Nephron progenitor cell (in vitro differentiated cells): ENCODE results near the gene SLC39A9.
"Not testable (repeated sequence)": the region's sequence is repeated elsewhere in the genome, so short reads cannot be mapped to it uniquely, and the experiment has no call there.

Experiments used
- DNase-seq: peaks from one replicate; pipeline ENCODE4 v3.0.0; 2021
- H3K27ac Mint-ChIP-seq: 2 replicates; pipeline ENCODE4 v1.8.0; 2021; ENCODE audit warnings: mild to moderate bottlenecking, moderate library complexity, mixed read lengths
- H3K27me3 Mint-ChIP-seq: 2 replicates; pipeline ENCODE4 v1.8.0; 2021; ENCODE audit warnings: mild to moderate bottlenecking, low read depth, mixed read lengths; ENCODE audit not compliant: poor library complexity
- H3K36me3 Mint-ChIP-seq: 2 replicates; pipeline ENCODE4 v1.8.0; 2021; ENCODE audit warnings: low read depth, mixed read lengths
- H3K4me1 Mint-ChIP-seq: 2 replicates; pipeline ENCODE4 v1.8.0; 2021; ENCODE audit warnings: mixed read lengths
- H3K4me3 Mint-ChIP-seq: 2 replicates; pipeline ENCODE4 v1.8.0; 2021; ENCODE audit warnings: mild to moderate bottlenecking, moderate library complexity, mixed read lengths
- H3K9me3 Mint-ChIP-seq: 2 replicates; pipeline ENCODE4 v1.8.0; 2021; ENCODE audit warnings: mild to moderate bottlenecking, moderate library complexity, mixed read lengths
- TF ChIP-seq, protein P1 (sequence below): fragments of 200-600 bp; sonication (generic); IDR thresholded peaks from 2 replicates; pipeline ENCODE4 v1.5.0; 2021; ENCODE audit warnings: antibody characterized with exemption

SLC39A9 gene

DNA sequence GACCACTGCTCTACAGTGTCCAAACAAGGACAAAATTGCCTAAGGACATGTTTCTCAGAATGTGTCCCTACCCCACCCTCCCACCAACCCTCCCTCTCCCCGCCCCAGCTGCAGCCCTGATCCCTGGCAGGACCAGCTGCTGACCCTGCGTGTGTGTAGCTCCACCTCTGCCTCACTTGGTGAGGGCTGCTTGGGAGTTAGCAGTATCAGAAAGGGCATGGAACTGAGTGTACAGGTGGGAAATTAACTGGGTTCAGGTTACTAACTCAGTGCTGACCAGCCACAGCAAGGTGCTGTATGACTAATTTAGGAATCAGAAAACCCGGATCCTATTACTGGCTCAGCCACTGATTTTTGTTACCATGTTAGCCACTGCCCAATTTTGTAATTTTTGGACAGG is 74.8 kb downstream of the SLC39A9 start:
- Mint-ChIP-seq H3K9me3 (no peaks in the 10 kb centered on the region), H3K27ac (no peak overlapping the region), H3K36me3 (no peaks in the 10 kb centered on the region), H3K27me3 (peaks cover 34% of the 10 kb centered on the region), H3K4me1 (no peaks in the 10 kb centered on the region), H3K4me3 (no peak overlapping the region)
- TF ChIP-seq, protein P1, sequence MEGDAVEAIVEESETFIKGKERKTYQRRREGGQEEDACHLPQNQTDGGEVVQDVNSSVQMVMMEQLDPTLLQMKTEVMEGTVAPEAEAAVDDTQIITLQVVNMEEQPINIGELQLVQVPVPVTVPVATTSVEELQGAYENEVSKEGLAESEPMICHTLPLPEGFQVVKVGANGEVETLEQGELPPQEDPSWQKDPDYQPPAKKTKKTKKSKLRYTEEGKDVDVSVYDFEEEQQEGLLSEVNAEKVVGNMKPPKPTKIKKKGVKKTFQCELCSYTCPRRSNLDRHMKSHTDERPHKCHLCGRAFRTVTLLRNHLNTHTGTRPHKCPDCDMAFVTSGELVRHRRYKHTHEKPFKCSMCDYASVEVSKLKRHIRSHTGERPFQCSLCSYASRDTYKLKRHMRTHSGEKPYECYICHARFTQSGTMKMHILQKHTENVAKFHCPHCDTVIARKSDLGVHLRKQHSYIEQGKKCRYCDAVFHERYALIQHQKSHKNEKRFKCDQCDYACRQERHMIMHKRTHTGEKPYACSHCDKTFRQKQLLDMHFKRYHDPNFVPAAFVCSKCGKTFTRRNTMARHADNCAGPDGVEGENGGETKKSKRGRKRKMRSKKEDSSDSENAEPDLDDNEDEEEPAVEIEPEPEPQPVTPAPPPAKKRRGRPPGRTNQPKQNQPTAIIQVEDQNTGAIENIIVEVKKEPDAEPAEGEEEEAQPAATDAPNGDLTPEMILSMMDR, result no peak
- DNase-seq, result no peak

- H3K27ac Mint-ChIP-seq, result no peak overlapping the region
- H3K36me3 Mint-ChIP-seq, result no peaks in the 10 kb centered on the region
- no peak for DNase-seq
- H3K4me1 Mint-ChIP-seq, result no peaks in the 10 kb centered on the region
- TF ChIP-seq, protein P1, result no peak
- H3K9me3 Mint-ChIP-seq, result no peaks in the 10 kb centered on the region
- H3K27me3 Mint-ChIP-seq, result peaks cover 41% of the 10 kb centered on the region
- H3K4me3 Mint-ChIP-seq, result no peak overlapping the region
These were observed 75.5 kb downstream of the SLC39A9 start for GRCh38 chr14:69473946-69474345.

DNA sequence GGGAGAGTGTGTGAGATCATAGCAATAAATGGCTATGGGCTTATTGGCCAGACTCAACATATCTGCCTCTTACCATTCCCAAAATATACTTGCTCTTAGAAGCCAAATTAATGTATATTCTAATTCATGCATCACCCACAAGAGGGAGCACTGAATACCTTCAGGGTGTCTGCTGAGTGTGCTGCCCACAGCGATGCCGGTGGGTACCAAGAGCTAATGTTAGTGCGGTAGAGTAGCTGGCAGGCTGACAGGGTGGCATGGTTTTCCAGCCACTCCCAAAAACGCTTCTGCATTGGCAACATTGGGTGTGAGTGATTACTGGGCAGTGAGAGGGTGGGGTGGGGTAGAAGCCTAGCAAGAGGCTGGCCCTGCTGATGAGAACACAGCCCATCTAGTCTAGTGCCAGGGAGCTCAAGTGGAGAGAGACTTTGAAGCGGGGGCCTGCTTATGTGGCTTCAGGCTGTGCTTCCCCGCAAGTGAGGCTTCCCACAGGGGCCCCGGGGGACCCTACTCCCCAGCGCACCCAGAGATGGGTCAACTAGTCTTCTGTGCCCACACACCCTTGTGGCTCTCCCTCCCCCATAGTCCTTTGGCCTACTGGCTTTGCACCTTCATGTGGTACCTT is 76.8 kb downstream of the SLC39A9 start:
- Mint-ChIP-seq H3K4me3 (no peak overlapping the region), H3K27ac (no peak overlapping the region), H3K4me1 (no peaks in the 10 kb centered on the region), H3K36me3 (no peaks in the 10 kb centered on the region), H3K9me3 (no peaks in the 10 kb centered on the region), H3K27me3 (peaks cover 55% of the 10 kb centered on the region)
- DNase-seq, result no peak
- TF ChIP-seq, protein P1, result peak; percentile 34

- H3K4me3 Mint-ChIP-seq, DNase-seq, H3K36me3 Mint-ChIP-seq, H3K4me1 Mint-ChIP-seq, H3K9me3 Mint-ChIP-seq, H3K27ac Mint-ChIP-seq: not testable (repeated sequence)
- peaks cover 68% of the 10 kb centered on the region for H3K27me3 Mint-ChIP-seq
- TF ChIP-seq, protein P1, result peak; percentile 16
These were observed 78.4 kb downstream of the SLC39A9 start for GRCh38 chr14:69476824-69477450.

DNA sequence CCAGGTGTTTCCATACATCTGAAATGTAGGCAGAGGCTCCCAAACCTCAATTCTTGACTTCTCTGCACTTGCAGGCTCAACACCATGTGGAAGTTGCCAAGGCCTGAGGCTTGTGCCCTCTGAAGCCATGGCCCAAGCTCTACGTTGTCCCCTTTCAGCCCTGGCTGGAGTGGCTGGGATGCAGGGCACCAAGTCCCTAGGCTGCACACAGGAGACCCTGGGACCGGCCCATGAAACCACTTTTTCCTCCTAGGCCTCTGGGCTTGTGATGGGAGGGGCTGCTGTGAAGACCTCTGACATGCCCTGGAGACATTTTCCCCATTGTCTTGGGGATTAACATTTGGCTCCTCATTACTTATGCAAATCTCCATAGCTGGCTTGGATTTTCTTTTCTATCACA is 79.6 kb downstream of the SLC39A9 start:
- H3K4me1 Mint-ChIP-seq, H3K4me3 Mint-ChIP-seq, H3K27ac Mint-ChIP-seq, H3K9me3 Mint-ChIP-seq, H3K36me3 Mint-ChIP-seq, DNase-seq: not testable (repeated sequence)
- H3K27me3 Mint-ChIP-seq, result peaks cover 71% of the 10 kb centered on the region

DNA sequence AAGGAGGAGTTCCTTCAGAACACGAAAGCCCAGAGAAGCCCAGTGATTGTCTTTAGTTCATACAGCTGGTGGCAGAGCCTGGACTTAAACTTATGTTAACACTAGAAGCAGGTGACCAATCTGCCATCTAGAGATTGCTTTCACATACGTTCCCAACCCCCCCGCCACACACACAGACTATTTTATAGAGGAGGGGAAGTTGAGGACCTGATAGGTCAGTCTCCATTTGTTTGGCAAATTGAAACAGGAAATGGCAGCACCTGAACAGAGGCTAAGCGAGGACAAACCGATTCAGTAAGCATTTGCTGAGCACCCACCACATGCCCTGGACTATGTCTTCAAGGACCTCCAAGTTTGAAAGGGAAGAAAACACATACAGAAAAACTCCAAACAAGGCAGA is 81.2 kb downstream of the SLC39A9 start:
- Mint-ChIP-seq H3K4me1 (peaks cover 20% of the 10 kb centered on the region), H3K27ac (no peak overlapping the region), H3K4me3 (no peak overlapping the region), H3K36me3 (no peaks in the 10 kb centered on the region), H3K27me3 (peaks cover 72% of the 10 kb centered on the region), H3K9me3 (no peaks in the 10 kb centered on the region)
- no peak for DNase-seq
- TF ChIP-seq, protein P1, result no peak
